ENCODE data around the gene TFF3.

DNA sequence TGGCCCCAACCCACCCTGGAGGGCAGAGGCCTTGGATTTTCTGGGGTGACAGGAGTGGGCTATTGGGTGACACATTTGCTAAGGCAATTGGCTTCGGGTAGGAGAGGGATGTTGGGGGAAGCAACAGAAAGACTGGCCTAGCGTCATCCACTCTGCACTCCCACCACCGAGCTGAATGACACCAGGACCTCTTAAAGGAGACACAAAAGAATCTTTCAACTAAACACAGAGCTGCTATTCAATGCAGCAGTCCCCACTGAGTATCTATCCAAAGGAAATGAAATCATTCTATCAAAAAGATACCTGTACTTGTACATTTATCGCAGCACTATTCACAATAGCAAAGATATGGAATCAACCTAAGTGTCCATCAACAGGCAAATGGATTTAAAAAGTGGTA lies 29.4 kb upstream of the TFF3 start:
- TF ChIP-seq POLR2AphosphoS5 (IDR thresholded peaks at IDR 0.05; ENCODE audit: low read depth) (no peak), EZH2 (IDR thresholded peaks at IDR 0.05; ENCODE audit: low read depth, unreplicated experiment) (no peak)
- TF ChIP-seq, protein P1, sequence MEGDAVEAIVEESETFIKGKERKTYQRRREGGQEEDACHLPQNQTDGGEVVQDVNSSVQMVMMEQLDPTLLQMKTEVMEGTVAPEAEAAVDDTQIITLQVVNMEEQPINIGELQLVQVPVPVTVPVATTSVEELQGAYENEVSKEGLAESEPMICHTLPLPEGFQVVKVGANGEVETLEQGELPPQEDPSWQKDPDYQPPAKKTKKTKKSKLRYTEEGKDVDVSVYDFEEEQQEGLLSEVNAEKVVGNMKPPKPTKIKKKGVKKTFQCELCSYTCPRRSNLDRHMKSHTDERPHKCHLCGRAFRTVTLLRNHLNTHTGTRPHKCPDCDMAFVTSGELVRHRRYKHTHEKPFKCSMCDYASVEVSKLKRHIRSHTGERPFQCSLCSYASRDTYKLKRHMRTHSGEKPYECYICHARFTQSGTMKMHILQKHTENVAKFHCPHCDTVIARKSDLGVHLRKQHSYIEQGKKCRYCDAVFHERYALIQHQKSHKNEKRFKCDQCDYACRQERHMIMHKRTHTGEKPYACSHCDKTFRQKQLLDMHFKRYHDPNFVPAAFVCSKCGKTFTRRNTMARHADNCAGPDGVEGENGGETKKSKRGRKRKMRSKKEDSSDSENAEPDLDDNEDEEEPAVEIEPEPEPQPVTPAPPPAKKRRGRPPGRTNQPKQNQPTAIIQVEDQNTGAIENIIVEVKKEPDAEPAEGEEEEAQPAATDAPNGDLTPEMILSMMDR (conservative IDR thresholded peaks at IDR 0.05; ENCODE audit: low read depth in 2 of 2): no peak

Data from GM23338 (cell line).